Keratinocyte (primary cell): Measurements from ENCODE around the gene PPARGC1A. TPM values are rescaled to one million over a fixed set of nuclear protein-coding genes. Genes with fewer than 3 reads are reported as not detected.

Experiments
- DNase-seq: peaks from one replicate; pipeline ENCODE4 v3.0.0-alpha.2; 2011; ENCODE audit warnings: low read depth, missing footprints, low spot score
- FAIRE-seq: peaks from 2 replicates; lab custom pipeline; 2011; peaks lifted over from hg19 to GRCh38; lab: Jason Lieb, UNC
- H2AFZ ChIP-seq: 2 replicates; pipeline ENCODE4 v1.6.0; 2012; ENCODE audit warnings: low read length, control low read depth, inconsistent platforms; ENCODE audit not compliant: control insufficient read depth
- H3K27ac ChIP-seq: 2 replicates; pipeline ENCODE4 v1.5.1; 2011; ENCODE audit warnings: low read length; ENCODE audit not compliant: control insufficient read depth, insufficient read depth
- H3K27me3 ChIP-seq: 3 replicates; pipeline ENCODE4 v1.6.0; 2011; ENCODE audit warnings: low read length; ENCODE audit not compliant: control insufficient read depth, insufficient read depth; ENCODE audit errors: extremely low read depth
- H3K36me3 ChIP-seq, 2 experiments: 2 replicates in 1 of 2; 3 replicates in 1 of 2; pipeline ENCODE4 v1.5.1; 2011; ENCODE audit warnings: low read length in 2 of 2, mild to moderate bottlenecking in 1 of 2; ENCODE audit not compliant: control insufficient read depth in 2 of 2, insufficient read depth in 2 of 2; ENCODE audit errors: extremely low read depth in 1 of 2
- H3K4me1 ChIP-seq: 3 replicates; pipeline ENCODE4 v1.5.1; 2011; ENCODE audit warnings: low read length; ENCODE audit not compliant: control insufficient read depth, insufficient read depth; ENCODE audit errors: extremely low read depth
- H3K4me2 ChIP-seq: 3 replicates; pipeline ENCODE4 v1.6.0; 2011; ENCODE audit warnings: low read depth, low read length; ENCODE audit not compliant: control insufficient read depth, insufficient read depth; ENCODE audit errors: extremely low read depth
- H3K4me3 ChIP-seq, 3 experiments: fragments of 200-600 bp in 1 of 3; sonication (generic) in 1 of 3; 2 replicates in 2 of 3; 3 replicates in 1 of 3; pipeline ENCODE4 v1.5.1; 2011 to 2016; ENCODE audit warnings: low read length in 3 of 3, mild to moderate bottlenecking in 3 of 3, control low read depth in 2 of 3, inconsistent platforms in 1 of 3, low read depth in 1 of 3, mixed read lengths in 1 of 3, mixed run types in 1 of 3, moderate library complexity in 1 of 3; ENCODE audit not compliant: control insufficient read depth in 2 of 3, insufficient read depth in 2 of 3; ENCODE audit errors: extremely low read depth in 1 of 3
- H3K79me2 ChIP-seq: 2 replicates; pipeline ENCODE4 v1.6.0; 2012; ENCODE audit warnings: low read length; ENCODE audit not compliant: control insufficient read depth, insufficient read depth
- H3K9ac ChIP-seq: 3 replicates; pipeline ENCODE4 v1.6.0; 2011; ENCODE audit warnings: low read length; ENCODE audit not compliant: control insufficient read depth, insufficient read depth; ENCODE audit errors: extremely low read depth
- H3K9me1 ChIP-seq: 3 replicates; pipeline ENCODE4 v1.6.0; 2011; ENCODE audit warnings: low read length; ENCODE audit not compliant: control insufficient read depth, insufficient read depth; ENCODE audit errors: extremely low read depth
- H3K9me3 ChIP-seq: 2 replicates; pipeline ENCODE4 v1.5.1; 2012; ENCODE audit warnings: low read depth, low read length; ENCODE audit not compliant: control insufficient read depth
- H4K20me1 ChIP-seq: 3 replicates; pipeline ENCODE4 v1.6.0; 2011; ENCODE audit warnings: low read length; ENCODE audit not compliant: control insufficient read depth, insufficient read depth; ENCODE audit errors: extremely low read depth
- CTCF ChIP-seq, 3 experiments: IDR thresholded peaks in 1 of 3; conservative IDR thresholded peaks in 1 of 3; optimal IDR thresholded peaks in 1 of 3; 2 replicates in 2 of 3; 3 replicates in 1 of 3; pipeline versions ENCODE3 to v1.5.1; 2011; ENCODE audit warnings: low read length in 3 of 3, mild to moderate bottlenecking in 3 of 3, moderate library complexity in 2 of 3, control low read depth in 1 of 3, inconsistent platforms in 1 of 3; ENCODE audit not compliant: insufficient read depth in 2 of 3; ENCODE audit errors: extremely low read depth in 1 of 3
- EZH2 ChIP-seq: IDR thresholded peaks from one replicate; pipeline ENCODE4 v1.6.1; 2012; ENCODE audit warnings: inconsistent platforms, mild to moderate bottlenecking, low read length, moderate library complexity
- dilution Hi-C: fragments of 300-500 bp; cut with MboI; formaldehyde crosslinking; loops from one replicate; pipeline ENCODE4 v1.7.0; 2020; ENCODE audit warnings: low sequenced_read_pairs; ENCODE audit not compliant: extremely low pct_ligation_motif_present
- polyA plus RNA-seq, 5 experiments: library from polyadenylated mRNA; depleted of rRNA in 3 of 5; stranded (reverse) in 3 of 5; stranded (forward) in 1 of 5; unstranded in 1 of 5; fragments of >200 nt; gene quantifications; 1 replicate in 1 of 5; 2 replicates in 3 of 5; 3 replicates in 1 of 5; pipeline versions ENCODE4 v1.2.1 to v1.2.3, GENCODE V29; 2011 to 2012; ENCODE audit warnings: missing spikeins in 2 of 5, low read depth in 1 of 5, low replicate concordance in 1 of 5

Gene PPARGC1A
- polyA plus RNA-seq, 1 donor (not counting 4 experiments of a cell fraction or from before 2014, with no cell fraction given), result 0.18 TPM

GRCh38 chr4:23922013-23922412 is 32.2 kb upstream of the PPARGC1A start:
- Histone ChIP-seq H2AFZ (no peak overlapping the region), H3K4me2 (no peak overlapping the region), H3K4me3 (no peak overlapping the region), H3K9me3 (no peaks in the 10 kb centered on the region), H3K79me2 (no peaks in the 10 kb centered on the region), H3K9me1 (no peaks in the 10 kb centered on the region), H3K4me1 (peaks cover 37% of the 10 kb centered on the region), H3K27me3 (no peaks in the 10 kb centered on the region), H3K9ac (no peak overlapping the region), H3K36me3 (no peaks in the 10 kb centered on the region), H3K27ac (no peak overlapping the region), H4K20me1 (no peaks in the 10 kb centered on the region)
- FAIRE-seq (peak; percentile 77), DNase-seq (no peak)
- dilution Hi-C loops, result no loop called here
- no peak for TF ChIP-seq EZH2
- TF ChIP-seq CTCF (optimal IDR thresholded peaks at IDR 0.05 in 1 of 3, IDR thresholded peaks at IDR 0.05 in 1 of 3, conservative IDR thresholded peaks at IDR 0.05 in 1 of 3; ENCODE audit: extremely low read depth in 1 of 3, insufficient read depth in 2 of 3, low read length in 3 of 3), result no peak

- Histone ChIP-seq H3K4me3 (peak overlapping the region in 1 of 3 experiments; percentile 33), H4K20me1 (no peaks in the 10 kb centered on the region), H3K27me3 (no peaks in the 10 kb centered on the region), H3K27ac (peak overlapping the region; percentile 39), H3K36me3 (no peaks in the 10 kb centered on the region), H3K79me2 (no peaks in the 10 kb centered on the region), H3K9ac (peak overlapping the region; percentile 22), H3K9me3 (no peaks in the 10 kb centered on the region), H3K9me1 (no peaks in the 10 kb centered on the region), H3K4me2 (peak overlapping the region; percentile 68), H2AFZ (peak overlapping the region; percentile 68), H3K4me1 (peaks cover 37% of the 10 kb centered on the region)
- dilution Hi-C loops, result no loop called here
- no peak for TF ChIP-seq CTCF (optimal IDR thresholded peaks at IDR 0.05 in 1 of 3, IDR thresholded peaks at IDR 0.05 in 1 of 3, conservative IDR thresholded peaks at IDR 0.05 in 1 of 3; ENCODE audit: extremely low read depth in 1 of 3, insufficient read depth in 2 of 3, low read length in 3 of 3)
- no peak for TF ChIP-seq EZH2
- DNase-seq, result no peak
- peak; percentile 88 for FAIRE-seq
These were observed 31.6 kb upstream of the PPARGC1A start for GRCh38 chr4:23921447-23921845.
